ENCODE measurements around the gene TOM1L2. TPM values are rescaled to one million over a fixed set of nuclear protein-coding genes. Genes with fewer than 3 reads are reported as not detected.

TOM1L2 gene
- total RNA-seq, 4 donors from 2014 or later, result 15.6 to 85.9 (median 34.9) TPM

GRCh38 chr17:17972952-17973254 is 703 bp upstream of the TOM1L2 start:
- no peak for TF ChIP-seq CTCF (IDR thresholded peaks at IDR 0.05)
- TF ChIP-seq POLR2A (IDR thresholded peaks at IDR 0.05), result no peak
- Histone ChIP-seq H3K4me1 (peaks cover 3 to 8% of the 10 kb centered on the region in 2 donors), H3K4me3 (peak overlapping the region; percentile 54 to 62), H3K27ac (peak overlapping the region; percentile 40 to 62), H3K27me3 (no peaks in the 10 kb centered on the region), H3K9me3 (no peaks in the 10 kb centered on the region), H3K36me3 (no peaks in the 10 kb centered on the region)
- no peak for DNase-seq
- intact Hi-C loops (cut with DNase I; ENCODE audit: low total_unique reads), result no loop called here

GRCh38 chr17:17971431-17972125 is 622 bp downstream of the TOM1L2 start:
- Histone ChIP-seq H3K27ac (peak overlapping the region; percentile 72 to 89), H3K9me3 (no peaks in the 10 kb centered on the region), H3K4me3 (peak overlapping the region; percentile 76 to 82), H3K36me3 (no peaks in the 10 kb centered on the region), H3K4me1 (peaks cover 3 to 8% of the 10 kb centered on the region in 2 donors), H3K27me3 (no peaks in the 10 kb centered on the region)
- TF ChIP-seq CTCF (IDR thresholded peaks at IDR 0.05) (no peak), POLR2A (IDR thresholded peaks at IDR 0.05) (no peak)
- intact Hi-C loops (cut with DNase I; ENCODE audit: low total_unique reads), result no loop called here
- peak; percentile 26 to 40 for DNase-seq

GRCh38 chr17:17970699-17971430 is 1.3 kb downstream of the TOM1L2 start:
- intact Hi-C loops (cut with DNase I; ENCODE audit: low total_unique reads), result no loop called here
- DNase-seq, result no peak
- Histone ChIP-seq H3K36me3 (no peaks in the 10 kb centered on the region), H3K4me1 (peaks cover 3 to 8% of the 10 kb centered on the region in 2 donors), H3K9me3 (no peaks in the 10 kb centered on the region), H3K27me3 (no peaks in the 10 kb centered on the region), H3K4me3 (peak overlapping the region; percentile 76 to 82), H3K27ac (peak overlapping the region in 1 of 2 donors; percentile 89)
- TF ChIP-seq POLR2A (IDR thresholded peaks at IDR 0.05) (no peak), CTCF (IDR thresholded peaks at IDR 0.05) (no peak)

- no peak for DNase-seq
- H3K4me1 ChIP-seq, result peaks cover 3 to 8% of the 10 kb centered on the region in 2 donors
- no peak overlapping the region for H3K4me3 ChIP-seq
- no peaks in the 10 kb centered on the region for H3K9me3 ChIP-seq
- no peaks in the 10 kb centered on the region for H3K27me3 ChIP-seq
- no peak overlapping the region for H3K27ac ChIP-seq
- TF ChIP-seq CTCF (IDR thresholded peaks at IDR 0.05), result no peak
- no peaks in the 10 kb centered on the region for H3K36me3 ChIP-seq
- intact Hi-C loops (cut with DNase I; ENCODE audit: low total_unique reads), result no loop called here
These were observed 5.8 kb downstream of the TOM1L2 start for GRCh38 chr17:17966399-17966798.

- TF ChIP-seq CTCF (IDR thresholded peaks at IDR 0.05) (no peak), POLR2A (IDR thresholded peaks at IDR 0.05) (no peak)
- intact Hi-C loops (cut with DNase I; ENCODE audit: low total_unique reads), result no loop called here
These were observed 7.0 kb downstream of the TOM1L2 start for GRCh38 chr17:17965152-17965721.

More at GRCh38 chr17:17965152-17965721, 7.0 kb downstream of the TOM1L2 start:
- Histone ChIP-seq H3K4me1 (peaks cover 0 to 3% of the 10 kb centered on the region in 2 donors), H3K27ac (no peak overlapping the region), H3K27me3 (no peaks in the 10 kb centered on the region), H3K9me3 (no peaks in the 10 kb centered on the region), H3K36me3 (no peaks in the 10 kb centered on the region), H3K4me3 (no peak overlapping the region)
- DNase-seq, result no peak

Measured in uterus (tissue), 4 donors.